ENCODE measurements around the gene TIMELESS. TPM values are rescaled to one million over a fixed set of nuclear protein-coding genes. Genes with fewer than 3 reads are reported as not detected.
"Not testable (repeated sequence)": the region's sequence is repeated elsewhere in the genome, so short reads cannot be mapped to it uniquely, and the experiment has no call there.

TIMELESS gene
- total RNA-seq, 4 donors from 2014 or later: 6.9 to 16.4 (median 11.4) TPM

DNA sequence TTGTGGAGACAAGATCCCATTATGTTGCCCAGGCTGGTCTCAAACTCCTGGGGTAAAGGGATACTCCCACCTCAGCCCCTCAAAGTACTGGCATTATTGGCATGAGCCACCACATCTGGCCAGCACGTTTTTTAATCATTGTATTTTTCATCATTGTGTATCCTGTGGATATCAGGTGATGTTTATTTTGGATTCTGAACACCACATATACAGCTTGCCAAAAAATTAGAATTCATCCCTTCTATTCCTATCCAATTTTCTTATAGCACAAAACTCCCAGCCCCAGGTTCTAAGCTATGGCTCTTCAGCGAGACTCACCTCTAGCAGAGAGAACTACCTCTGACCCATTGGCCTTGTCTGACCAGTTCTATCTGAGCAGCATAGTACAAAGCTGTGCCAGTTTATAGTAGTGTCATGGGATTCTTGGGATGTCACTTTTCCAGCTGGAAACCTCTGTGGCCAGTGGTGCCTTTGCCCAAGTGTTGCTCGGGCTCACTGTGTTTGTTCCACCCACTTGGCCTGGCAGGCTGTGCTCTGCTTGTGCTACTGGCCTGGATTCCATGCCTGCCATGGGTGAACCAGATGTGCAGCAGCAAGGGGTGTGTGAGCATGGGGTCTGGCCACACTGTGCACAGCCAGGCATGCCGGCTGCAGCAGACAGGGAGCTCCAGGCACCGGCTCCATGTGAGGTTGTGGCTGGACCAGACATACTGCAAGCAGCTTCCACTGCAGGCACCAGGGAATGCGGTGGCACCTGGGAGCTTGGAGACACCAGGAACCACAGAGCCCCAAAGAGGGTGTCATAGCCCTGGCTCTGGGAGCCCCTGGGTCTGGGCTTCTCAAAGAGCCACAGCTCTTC, 37.2 kb downstream of the TIMELESS start:
- intact Hi-C loops (cut with DNase I): no loop called here
- Histone ChIP-seq H3K4me1 (no peaks in the 10 kb centered on the region), H3K36me3 (peaks cover 0 to 13% (median 0%) of the 10 kb centered on the region in 3 donors), H3K9me3 (no peaks in the 10 kb centered on the region), H3K27ac (no peak overlapping the region), H3K4me3 (no peak overlapping the region), H3K27me3 (no peaks in the 10 kb centered on the region)
- DNase-seq: no peak
- WGBS, 2 donors: 45 to 59% methylated on average over 2 to 3 of the region's 6 CpGs
- TF ChIP-seq POLR2A (IDR thresholded peaks at IDR 0.05): no peak
- TF ChIP-seq, protein P1, sequence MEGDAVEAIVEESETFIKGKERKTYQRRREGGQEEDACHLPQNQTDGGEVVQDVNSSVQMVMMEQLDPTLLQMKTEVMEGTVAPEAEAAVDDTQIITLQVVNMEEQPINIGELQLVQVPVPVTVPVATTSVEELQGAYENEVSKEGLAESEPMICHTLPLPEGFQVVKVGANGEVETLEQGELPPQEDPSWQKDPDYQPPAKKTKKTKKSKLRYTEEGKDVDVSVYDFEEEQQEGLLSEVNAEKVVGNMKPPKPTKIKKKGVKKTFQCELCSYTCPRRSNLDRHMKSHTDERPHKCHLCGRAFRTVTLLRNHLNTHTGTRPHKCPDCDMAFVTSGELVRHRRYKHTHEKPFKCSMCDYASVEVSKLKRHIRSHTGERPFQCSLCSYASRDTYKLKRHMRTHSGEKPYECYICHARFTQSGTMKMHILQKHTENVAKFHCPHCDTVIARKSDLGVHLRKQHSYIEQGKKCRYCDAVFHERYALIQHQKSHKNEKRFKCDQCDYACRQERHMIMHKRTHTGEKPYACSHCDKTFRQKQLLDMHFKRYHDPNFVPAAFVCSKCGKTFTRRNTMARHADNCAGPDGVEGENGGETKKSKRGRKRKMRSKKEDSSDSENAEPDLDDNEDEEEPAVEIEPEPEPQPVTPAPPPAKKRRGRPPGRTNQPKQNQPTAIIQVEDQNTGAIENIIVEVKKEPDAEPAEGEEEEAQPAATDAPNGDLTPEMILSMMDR (IDR thresholded peaks at IDR 0.05): no peak

DNA sequence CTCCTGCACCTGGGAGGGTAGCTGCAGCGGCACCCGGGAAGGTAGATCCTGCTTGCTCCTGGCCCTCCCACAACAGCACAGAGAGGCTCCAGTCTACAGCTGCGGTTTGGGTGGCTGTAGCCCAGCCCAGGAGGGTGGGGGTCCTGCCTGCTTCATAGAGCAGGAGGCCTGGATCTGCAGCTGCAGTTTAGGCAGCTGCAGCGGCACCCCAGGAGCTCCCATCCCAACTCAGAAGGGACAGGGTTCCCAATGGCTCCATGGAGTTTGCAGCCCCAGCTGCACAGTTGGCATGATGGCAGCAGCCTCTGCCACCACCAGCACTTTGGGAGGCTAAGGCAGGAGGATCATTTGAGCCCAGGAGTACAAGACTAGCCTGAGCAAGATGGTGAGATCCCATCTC, 38.5 kb downstream of the TIMELESS start:
- DNase-seq: no peak
- Histone ChIP-seq H3K27me3 (no peaks in the 10 kb centered on the region), H3K27ac (no peak overlapping the region), H3K36me3 (peaks cover 0 to 6% (median 0%) of the 10 kb centered on the region in 3 donors), H3K4me1 (no peaks in the 10 kb centered on the region), H3K4me3 (no peak overlapping the region), H3K9me3 (no peaks in the 10 kb centered on the region)
- 80 to 100% methylated on average over 1 to 3 of the region's 4 CpGs for WGBS, 2 donors
- intact Hi-C loops (cut with DNase I): no loop called here
- TF ChIP-seq POLR2A (IDR thresholded peaks at IDR 0.05): no peak
- TF ChIP-seq, protein P1 (IDR thresholded peaks at IDR 0.05): no peak

DNA sequence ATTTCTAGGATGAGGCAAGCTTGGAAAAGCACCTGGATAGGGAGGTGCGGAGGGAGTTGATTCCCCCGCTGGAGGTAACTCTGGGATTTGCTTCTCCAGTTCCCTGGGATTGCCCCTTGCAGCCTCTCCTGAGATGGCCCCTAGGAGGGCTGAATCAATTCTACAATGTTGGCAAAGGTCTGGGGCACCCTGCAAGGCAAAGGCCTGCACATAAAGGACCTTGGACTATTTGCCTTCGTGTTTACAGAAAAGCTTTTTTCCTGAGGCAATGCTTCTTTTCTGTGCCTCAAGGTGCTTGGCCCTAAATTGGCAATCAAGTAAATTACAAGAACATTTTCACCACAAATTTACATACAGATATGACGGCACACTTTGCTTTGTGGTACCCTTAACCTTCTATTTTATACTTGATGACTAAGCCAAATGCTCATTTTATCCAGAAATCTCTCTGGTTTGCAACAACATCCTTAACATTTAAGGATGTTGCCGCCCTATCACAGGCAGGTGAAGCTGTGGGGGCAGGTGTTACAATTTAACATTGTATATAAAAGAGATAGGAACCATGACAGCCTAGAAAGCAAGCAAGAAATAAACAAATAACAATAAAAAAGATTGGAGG, 40.3 kb downstream of the TIMELESS start:
- intact Hi-C loops (cut with DNase I): no loop called here
- TF ChIP-seq, protein P1 (IDR thresholded peaks at IDR 0.05): no peak
- no peak for TF ChIP-seq POLR2A (IDR thresholded peaks at IDR 0.05)
- 75 to 83% methylated on average over 3 to 5 of the region's 5 CpGs for WGBS, 2 donors
- DNase-seq: no peak
- no peaks in the 10 kb centered on the region for H3K36me3 ChIP-seq
- H3K4me1 ChIP-seq: no peaks in the 10 kb centered on the region
- no peak overlapping the region for H3K4me3 ChIP-seq
- no peak overlapping the region for H3K27ac ChIP-seq
- H3K9me3 ChIP-seq: no peaks in the 10 kb centered on the region
- H3K27me3 ChIP-seq: no peaks in the 10 kb centered on the region

DNA sequence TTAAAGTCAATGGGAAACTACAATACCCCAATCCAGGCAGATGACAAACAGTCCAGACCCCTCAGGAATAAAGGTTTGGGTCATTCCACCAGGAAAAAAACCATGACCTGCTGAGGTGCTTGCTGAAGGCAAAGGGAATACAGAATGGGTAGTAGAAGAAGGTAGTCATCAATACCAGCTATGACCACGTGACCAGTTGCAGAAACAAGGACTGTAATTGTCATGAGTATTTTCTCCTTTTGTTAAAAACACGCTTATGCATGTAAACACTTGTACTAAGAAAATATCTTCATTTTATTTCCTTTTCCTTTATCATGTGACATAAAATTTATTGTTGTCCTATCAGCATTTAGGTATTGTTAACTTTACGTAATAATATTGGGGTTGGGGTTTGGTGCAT, 45.0 kb downstream of the TIMELESS start:
- H3K4me1 ChIP-seq; intact Hi-C loops (cut with DNase I); H3K27ac ChIP-seq; DNase-seq; H3K27me3 ChIP-seq; H3K4me3 ChIP-seq; H3K36me3 ChIP-seq: not testable (repeated sequence)
- 79 to 83% methylated on average over 3 of the region's 3 CpGs for WGBS, 2 donors
- peaks cover 0 to 10% (median 0%) of the 10 kb centered on the region in 3 donors for H3K9me3 ChIP-seq

DNA sequence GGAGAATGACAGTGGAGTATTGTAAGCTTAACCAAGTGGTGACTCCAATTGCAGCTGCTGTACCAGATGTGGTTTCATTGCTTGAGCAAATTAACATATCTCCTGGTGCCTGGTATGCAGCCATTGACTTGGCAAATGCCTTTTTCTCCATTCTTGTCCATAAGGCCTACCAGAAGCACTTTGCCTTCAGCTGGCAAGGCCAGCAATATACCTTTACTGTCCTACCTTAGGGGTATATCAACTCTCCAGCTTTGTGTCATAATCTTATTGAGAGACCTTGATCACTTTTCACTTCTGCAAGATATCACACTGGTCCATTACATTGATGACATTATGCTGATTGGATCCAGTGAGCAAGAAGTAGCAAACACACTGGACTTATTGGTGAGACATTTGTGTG, 47.6 kb downstream of the TIMELESS start:
- peaks cover 0 to 16% (median 0%) of the 10 kb centered on the region in 3 donors for H3K9me3 ChIP-seq
- H3K27ac ChIP-seq; intact Hi-C loops (cut with DNase I); H3K4me3 ChIP-seq; DNase-seq; H3K27me3 ChIP-seq; H3K4me1 ChIP-seq; H3K36me3 ChIP-seq: not testable (repeated sequence)

DNA sequence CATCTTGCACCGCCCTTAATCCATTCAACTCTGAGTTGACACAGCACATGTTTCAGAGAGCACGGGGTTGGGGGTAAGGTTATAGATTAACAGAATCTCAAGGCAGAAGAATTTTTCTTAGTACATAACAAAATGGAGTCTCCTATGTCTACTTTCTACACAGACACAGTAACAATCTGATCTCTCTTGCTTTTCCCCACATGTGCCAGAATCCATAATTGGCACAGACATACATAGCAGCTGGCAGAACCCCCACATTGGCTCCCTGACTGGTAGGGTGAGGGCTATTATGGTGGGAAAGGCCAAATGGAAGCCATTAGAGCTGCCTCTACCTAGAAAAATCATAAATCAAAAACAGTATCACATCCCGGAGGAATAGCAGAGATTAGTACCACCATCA, 48.1 kb downstream of the TIMELESS start:
- H3K36me3 ChIP-seq; intact Hi-C loops (cut with DNase I); DNase-seq; H3K4me3 ChIP-seq; H3K4me1 ChIP-seq; H3K27ac ChIP-seq; H3K27me3 ChIP-seq: not testable (repeated sequence)
- WGBS, 2 donors: 69 to 73% methylated on average over 1 of the region's 3 CpGs
- peaks cover 0 to 16% (median 0%) of the 10 kb centered on the region in 3 donors for H3K9me3 ChIP-seq

DNA sequence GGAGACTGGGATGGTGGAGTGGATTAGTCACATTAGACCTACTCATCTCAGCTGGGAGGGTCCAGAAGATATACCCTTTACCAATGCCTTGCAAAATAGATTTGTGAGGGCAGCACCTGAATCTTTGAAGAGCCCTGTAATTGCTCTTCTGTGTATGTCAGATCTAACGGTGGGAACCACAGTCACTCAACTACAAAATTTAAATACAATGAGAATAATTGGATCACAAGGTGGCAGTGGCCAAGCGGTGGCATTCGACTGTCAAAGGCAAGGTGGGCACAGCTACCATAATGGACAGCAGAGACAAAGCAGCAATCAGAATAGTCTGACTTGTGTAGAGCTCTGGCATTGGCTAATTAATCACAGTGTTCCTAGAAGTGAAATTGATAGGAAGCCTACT, 49.8 kb downstream of the TIMELESS start:
- H3K36me3 ChIP-seq; DNase-seq; H3K4me1 ChIP-seq; H3K27me3 ChIP-seq; intact Hi-C loops (cut with DNase I); H3K27ac ChIP-seq; H3K4me3 ChIP-seq: not testable (repeated sequence)
- H3K9me3 ChIP-seq: peaks cover 0 to 16% (median 0%) of the 10 kb centered on the region in 3 donors
- WGBS, 2 donors: 89 to 91% methylated on average over 3 of the region's 3 CpGs

All from esophagus squamous epithelium (tissue), 5 donors.